GM19328 (cell line): ENCODE results near the gene UNC13A.

ENCODE experiments used
- ATAC-seq: cut with Tn5 transposase; IDR thresholded peaks from one replicate; pipeline ENCODE4 v1.9.1; 2021; ENCODE audit warnings: mild to moderate bottlenecking, moderate library complexity; ENCODE audit not compliant: unreplicated experiment

Gene UNC13A

DNA sequence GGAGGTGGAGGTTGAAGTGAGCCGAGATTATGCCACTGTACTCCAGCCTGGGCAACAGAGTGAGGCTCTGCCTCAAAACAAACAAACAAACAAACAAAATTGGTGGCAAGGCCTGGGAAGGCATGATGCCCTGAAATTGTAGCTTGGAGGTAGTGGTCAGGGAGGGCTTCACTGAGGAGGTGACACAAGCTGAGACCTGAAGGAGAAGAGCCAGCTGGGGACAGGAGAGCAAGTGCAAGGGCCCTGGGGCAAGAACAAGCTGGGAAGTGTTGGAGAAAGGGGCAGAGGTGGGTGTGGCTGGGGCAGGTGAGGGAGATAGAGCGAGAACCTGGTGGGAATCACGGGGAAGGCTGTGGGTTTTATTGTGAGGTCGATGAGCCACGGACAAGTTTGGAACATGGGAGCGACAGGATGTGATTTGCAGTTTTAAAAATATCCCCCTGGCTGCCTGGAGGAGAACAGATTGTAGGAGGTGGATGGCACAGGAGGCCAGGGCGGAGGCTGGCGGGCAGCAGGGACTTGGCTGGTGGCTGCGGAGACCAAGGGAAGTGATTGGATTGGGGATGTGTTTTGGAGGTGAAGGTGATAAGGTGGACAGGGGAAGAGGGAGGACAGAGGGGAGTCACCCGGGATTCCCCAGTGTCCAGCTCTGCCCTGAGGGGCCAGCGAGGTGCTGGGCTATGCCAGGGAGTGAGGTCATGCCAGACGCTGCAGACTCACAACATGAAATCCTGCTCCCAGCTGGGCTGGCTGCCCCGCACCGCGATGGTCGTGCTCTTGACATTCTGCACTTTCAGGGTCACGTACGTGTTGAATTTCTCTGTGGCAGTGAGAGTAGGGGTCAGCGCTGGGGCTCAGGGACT lies 14.0 kb downstream of the UNC13A start:
- ATAC-seq, result no peak

DNA sequence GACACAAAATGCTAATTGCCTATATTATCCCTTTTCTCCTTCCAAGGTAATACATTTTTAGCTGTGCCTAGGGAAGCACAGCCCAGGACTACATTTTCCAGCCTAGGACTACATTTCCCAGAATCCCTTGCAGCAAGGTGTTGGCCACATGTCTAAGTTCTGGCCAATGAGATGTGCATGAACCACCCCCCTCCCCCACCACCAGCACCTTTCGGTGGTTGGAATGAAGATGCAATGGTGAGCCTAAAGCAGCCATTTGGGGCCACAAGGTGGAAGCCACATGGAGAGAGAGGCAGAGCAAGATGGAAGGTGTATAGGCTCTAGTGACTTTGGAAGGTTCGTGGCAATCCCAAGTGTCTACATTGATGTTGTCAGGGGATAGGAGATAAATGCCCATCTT lies 16.2 kb downstream of the UNC13A start:
- ATAC-seq, result no peak

GRCh38 chr19:17669419-17669818 lies 18.7 kb downstream of the UNC13A start:
- ATAC-seq, result no peak

GRCh38 chr19:17665058-17665457 lies 23.1 kb downstream of the UNC13A start:
- ATAC-seq, result no peak

- ATAC-seq, result no peak
These were observed 28.2 kb downstream of the UNC13A start for GRCh38 chr19:17659996-17660395.

DNA sequence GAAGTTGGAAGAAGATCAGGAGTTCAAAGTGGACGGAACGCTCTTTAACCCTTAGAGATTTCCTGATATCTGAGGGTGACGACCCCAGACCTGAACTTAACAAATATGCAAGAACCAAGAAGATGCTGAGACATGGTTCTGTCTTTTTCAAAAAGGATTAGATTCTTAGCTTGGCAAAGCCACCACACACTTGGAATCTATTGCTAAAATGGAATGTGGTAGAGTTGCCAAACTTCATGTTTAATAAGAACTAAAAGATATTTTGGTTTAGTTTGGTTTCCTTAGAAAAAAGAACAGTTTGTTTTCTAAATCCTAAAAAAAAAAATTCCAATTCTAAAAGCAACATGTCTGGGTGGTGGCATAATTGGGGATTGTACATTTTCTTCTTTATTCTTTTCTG lies 29.5 kb downstream of the UNC13A start:
- no peak for ATAC-seq

DNA sequence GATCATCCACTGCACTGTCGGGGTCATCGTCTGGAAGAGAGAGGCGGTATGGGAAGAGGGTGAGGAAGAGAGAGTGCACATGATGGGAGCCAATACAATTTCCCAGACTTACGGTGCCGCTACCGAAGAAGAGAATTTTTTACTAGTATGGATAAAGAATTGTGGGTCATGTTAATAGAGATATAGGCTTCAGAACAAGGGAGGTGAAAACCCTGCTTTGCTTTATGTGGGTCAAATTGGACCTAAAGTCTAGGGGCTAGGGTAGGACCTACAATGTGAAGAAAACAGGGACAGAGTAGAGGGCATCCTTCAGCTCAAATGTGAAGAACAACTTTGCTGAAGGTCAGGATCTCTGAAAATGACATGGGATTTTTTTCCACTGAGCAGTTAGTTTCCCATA lies 29.9 kb downstream of the UNC13A start:
- ATAC-seq, result no peak

- ATAC-seq, result no peak
These were observed 31.2 kb downstream of the UNC13A start for GRCh38 chr19:17656970-17657369.

DNA sequence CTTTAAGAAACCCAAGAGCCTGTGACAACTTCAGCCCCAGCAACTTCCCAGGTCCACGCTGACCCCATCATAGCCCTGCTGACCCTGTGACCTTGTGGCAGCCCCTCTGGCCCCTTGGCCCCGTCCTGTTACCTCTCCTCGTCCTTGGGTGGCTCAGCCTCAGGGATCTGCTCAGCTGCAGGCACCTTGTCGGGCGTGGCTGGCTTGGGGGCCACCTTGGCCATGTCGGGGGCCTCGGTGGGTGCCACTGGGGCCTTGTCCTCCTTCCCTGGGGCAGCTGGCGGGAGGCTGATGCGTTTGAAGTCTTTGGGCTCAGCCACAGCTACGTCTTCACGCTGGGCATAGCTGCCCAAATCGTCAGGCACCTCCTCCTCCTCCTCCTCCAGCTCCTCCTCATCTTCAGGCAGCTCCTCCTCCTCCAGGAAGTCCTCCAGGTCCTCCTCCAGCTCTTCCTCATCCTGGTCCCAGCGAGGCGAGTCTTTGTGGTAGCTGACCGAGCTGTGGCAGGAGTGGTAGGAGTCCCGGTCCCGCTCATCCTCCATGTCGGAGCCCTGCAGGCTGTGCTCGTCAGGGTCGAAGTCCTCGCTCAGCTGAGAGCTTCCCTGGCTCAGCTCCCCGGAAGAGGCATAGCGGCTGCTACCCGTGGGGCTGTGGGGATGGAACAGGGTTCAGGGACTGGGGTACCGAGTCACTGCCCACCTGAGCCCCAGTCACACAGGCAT lies 32.2 kb downstream of the UNC13A start:
- ATAC-seq, result no peak

GRCh38 chr19:17654993-17655392 lies 33.2 kb downstream of the UNC13A start:
- no peak for ATAC-seq

DNA sequence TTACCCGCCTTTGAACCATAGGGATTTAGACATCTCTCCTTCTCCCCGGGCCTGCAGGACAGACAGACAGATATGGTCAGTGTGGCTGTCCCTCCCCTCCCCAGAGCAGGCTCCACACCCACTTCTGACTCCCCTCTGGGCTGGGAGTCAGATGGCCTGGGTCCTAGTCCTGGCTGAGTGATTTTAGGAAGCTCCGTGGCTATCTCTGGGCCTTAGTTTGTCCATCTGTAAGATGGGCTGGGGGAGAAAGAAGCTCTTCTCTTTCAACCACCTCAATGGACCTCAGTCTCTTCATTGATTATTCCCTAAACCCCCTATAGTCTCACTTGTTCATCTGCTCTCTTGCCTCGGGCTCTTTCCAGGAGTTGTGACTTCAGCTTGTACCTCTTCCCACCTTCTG lies 35.5 kb downstream of the UNC13A start:
- ATAC-seq, result no peak

DNA sequence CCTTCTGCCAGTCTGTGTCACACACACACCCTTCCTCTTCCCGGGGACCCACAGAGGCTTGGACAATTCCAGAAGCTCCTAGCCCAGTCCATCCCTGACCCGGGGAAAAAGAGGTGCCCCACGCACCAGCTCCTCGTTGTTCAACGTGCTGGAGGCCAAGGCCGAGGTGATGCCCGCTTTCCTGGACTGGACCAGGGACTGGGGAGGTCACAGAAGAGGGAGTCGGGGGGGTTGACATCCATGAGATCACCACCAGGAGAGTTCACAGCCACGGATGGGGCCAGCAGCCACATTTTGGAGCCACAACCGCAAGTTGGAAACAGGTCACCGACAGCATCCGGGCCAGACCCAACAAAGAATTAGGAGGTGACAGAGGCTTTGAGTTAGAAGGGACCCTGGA lies 39.4 kb downstream of the UNC13A start:
- ATAC-seq, result no peak

DNA sequence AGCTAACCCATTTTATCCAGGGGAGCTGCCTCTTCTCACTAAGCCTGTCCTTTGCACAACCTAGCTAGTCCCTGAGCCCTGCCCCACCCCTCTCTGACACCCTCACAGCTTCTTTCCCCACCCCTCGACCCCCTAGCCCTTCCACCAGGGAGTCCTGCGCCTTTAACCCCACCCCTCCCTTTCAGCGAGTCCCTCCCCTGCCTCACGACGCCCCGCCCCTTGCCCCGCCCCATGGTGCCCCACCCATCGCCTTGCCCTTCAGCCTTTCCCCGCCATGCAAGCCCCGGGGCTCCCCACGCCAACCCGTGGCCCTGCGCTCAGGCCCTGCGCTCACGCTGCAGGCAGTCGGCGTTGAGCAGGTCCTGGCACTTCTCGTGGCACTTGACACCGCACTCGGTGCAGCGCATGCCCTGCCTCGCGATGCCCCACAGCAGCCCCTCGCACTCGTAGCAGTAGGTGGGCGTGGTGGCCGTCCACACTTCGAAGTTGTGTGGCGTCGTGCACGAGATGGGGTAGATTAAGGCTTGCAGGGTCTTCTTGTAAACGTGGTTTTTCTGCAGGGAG lies 40.0 kb downstream of the UNC13A start:
- no peak for ATAC-seq

- no peak for ATAC-seq
These were observed 40.8 kb downstream of the UNC13A start for GRCh38 chr19:17647071-17648020.

- ATAC-seq, result no peak
These were observed 41.7 kb downstream of the UNC13A start for GRCh38 chr19:17646441-17646840.

DNA sequence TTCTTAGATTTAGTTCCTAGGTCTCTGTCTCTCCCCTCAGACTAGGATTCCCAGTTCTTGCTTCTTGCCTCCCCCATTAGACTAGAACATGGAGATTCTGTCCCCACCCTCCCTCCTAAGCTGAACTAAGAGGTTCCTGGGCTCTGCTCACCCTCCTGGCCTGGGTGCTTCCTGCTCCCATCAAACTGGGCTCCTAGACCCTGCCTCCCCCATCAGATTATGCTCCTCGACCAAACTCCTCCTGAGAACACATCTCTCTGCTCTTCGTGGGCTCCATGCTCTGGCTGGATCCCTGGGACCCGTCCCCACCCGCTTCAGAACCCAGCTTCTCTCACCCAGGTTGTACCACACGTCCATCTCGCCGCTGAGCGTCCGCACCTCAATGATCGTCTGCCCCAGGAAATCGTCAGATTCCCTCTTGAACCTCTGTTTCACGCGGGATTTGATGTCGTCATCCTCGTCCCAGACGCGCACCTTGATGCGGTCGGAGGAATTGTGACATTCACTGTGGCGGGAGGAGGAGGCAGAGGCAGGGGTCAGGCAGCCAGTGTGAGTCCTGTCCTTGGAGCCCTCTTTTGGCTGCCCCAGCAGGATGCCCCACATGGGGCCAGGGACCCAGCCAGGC lies 42.7 kb downstream of the UNC13A start:
- ATAC-seq, result no peak

- ATAC-seq, result no peak
These were observed 45.5 kb downstream of the UNC13A start for GRCh38 chr19:17642656-17643055.

DNA sequence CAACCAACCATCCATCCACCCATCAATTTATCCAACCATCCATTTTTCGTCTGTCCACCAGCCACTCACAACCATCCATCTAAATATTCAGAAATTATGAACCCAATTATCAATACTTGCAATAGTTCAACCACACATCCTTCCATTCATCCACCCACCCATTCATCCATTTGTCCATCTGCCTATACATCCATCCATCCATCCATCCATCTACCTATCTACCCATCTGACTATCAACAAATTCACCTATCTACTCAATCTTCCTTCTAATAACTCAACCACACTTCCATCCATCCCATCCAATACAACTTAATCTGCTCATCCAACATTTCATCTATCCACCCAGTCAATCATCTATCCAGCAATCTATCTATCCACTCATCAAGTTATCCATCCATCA lies 46.3 kb downstream of the UNC13A start:
- no peak for ATAC-seq

DNA sequence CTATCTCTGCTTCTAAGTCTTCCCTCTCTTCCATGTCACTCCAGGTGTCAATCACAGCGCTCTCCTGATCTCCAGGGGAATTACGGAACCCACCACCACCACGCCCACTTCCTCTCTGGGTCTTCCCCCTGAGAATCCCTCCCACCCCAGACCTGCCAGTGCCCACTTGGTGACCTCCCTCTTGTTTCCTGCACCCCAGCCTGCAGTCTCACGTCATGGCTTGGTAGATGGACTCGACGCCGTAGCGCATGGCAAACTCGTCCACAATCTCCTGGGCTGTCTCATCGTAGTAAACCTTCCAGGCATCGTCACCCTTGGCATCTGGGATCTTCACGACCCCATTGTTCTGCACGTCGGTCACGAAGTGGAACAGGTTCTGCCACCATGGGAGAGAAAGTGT lies 47.0 kb downstream of the UNC13A start:
- no peak for ATAC-seq

- ATAC-seq, result no peak
These were observed 54.5 kb downstream of the UNC13A start for GRCh38 chr19:17633700-17634099.
